Coronary artery (tissue), 2 donors: ENCODE data around the gene SLC4A9.
"Not testable (repeated sequence)": the region's sequence is repeated elsewhere in the genome, so short reads cannot be mapped to it uniquely, and the experiment has no call there.

Source experiments
- DNase-seq: peaks from one replicate; pipeline ENCODE4 v3.0.0-alpha.2; 2017; ENCODE audit warnings: low spot score
- H3K27ac ChIP-seq, 2 donors: fragments of 200-600 bp; sonication (generic); one replicate each; pipeline ENCODE4 v1.5.1; 2016 to 2019
- H3K4me3 ChIP-seq: fragments of 200-600 bp; sonication (generic); 2 replicates; pipeline ENCODE4 v1.5.1; 2016; ENCODE audit warnings: mild to moderate bottlenecking, moderate library complexity
- TF ChIP-seq, protein P1 (sequence below): fragments of 200-600 bp; sonication (generic); IDR thresholded peaks from one replicate; pipeline ENCODE4 v1.5.1; 2019; ENCODE audit warnings: antibody characterized with exemption

Gene SLC4A9

GRCh38 chr5:140342896-140343295 lies 17.1 kb upstream of the SLC4A9 start:
- H3K27ac ChIP-seq: peak overlapping the region; percentile 43 to 64
- TF ChIP-seq, protein P1, sequence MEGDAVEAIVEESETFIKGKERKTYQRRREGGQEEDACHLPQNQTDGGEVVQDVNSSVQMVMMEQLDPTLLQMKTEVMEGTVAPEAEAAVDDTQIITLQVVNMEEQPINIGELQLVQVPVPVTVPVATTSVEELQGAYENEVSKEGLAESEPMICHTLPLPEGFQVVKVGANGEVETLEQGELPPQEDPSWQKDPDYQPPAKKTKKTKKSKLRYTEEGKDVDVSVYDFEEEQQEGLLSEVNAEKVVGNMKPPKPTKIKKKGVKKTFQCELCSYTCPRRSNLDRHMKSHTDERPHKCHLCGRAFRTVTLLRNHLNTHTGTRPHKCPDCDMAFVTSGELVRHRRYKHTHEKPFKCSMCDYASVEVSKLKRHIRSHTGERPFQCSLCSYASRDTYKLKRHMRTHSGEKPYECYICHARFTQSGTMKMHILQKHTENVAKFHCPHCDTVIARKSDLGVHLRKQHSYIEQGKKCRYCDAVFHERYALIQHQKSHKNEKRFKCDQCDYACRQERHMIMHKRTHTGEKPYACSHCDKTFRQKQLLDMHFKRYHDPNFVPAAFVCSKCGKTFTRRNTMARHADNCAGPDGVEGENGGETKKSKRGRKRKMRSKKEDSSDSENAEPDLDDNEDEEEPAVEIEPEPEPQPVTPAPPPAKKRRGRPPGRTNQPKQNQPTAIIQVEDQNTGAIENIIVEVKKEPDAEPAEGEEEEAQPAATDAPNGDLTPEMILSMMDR: no peak
- no peak for DNase-seq
- H3K4me3 ChIP-seq: no peak overlapping the region

GRCh38 chr5:140343849-140344248 lies 16.1 kb upstream of the SLC4A9 start:
- H3K4me3 ChIP-seq, DNase-seq: not testable (repeated sequence)
- peak overlapping the region in 1 of 2 donors; percentile 64 for H3K27ac ChIP-seq

DNA sequence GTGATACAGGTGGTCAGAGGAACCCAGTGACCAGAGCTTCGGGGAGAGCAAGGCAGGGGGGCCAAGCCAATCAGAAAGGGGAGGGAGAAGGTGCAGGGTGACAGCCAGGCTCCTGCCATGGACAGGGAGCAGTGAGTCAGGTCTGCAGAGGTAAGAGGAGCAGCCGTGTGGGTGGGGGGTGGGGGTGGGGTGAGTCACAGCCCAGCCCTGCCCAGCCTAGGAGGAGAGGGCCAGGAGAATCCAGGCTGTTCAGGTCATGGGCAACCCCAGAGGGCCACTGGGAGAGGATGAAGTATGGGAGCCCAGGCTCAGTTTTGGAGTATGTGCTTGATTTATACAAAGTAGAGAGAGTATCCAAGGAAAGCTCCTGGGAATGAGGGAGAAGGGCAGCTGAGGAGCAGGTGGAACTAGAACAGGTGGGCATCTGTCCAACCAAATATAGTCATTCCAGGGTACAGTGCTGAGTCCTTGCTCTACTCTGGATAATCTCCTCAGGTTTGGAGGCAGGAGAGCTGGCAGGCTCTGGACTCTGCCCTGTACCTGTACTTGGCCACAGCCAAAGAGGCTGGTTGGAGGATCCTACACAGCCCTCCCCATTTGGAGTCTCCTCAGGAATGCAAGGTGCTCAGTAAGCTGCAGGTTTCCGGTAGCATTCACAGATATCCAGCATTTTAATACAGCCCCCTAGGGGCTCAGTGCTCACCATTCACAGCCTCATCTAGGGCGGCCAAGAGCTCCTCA lies 15.1 kb upstream of the SLC4A9 start:
- H3K4me3 ChIP-seq: peak overlapping the region; percentile 93
- TF ChIP-seq, protein P1: no peak
- H3K27ac ChIP-seq: peak overlapping the region; percentile 35 to 79
- no peak for DNase-seq

DNA sequence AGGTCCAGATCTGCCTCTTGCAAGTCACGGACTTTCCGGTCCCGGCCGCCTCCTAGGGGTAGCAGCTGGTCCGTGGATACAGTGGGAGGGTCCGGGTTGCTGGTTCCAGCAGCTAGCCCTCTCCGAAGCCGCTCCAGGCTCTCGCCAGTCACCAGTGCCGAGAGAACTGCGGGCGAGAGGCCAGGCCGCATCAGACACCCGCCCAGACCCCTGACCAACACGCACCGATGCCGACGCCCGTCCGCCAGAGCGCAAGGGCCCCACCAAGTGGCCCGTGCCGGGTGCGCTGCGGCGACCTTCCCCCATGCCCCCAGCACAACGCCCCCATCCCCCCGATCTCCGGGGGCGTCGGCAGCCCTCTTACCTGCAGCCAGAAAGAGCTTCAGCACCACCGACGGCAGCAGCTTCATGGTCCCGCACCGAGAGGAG lies 14.1 kb upstream of the SLC4A9 start:
- no peak for DNase-seq
- TF ChIP-seq, protein P1: no peak
- H3K27ac ChIP-seq: peak overlapping the region; percentile 79 to 91
- H3K4me3 ChIP-seq: peak overlapping the region; percentile 93

DNA sequence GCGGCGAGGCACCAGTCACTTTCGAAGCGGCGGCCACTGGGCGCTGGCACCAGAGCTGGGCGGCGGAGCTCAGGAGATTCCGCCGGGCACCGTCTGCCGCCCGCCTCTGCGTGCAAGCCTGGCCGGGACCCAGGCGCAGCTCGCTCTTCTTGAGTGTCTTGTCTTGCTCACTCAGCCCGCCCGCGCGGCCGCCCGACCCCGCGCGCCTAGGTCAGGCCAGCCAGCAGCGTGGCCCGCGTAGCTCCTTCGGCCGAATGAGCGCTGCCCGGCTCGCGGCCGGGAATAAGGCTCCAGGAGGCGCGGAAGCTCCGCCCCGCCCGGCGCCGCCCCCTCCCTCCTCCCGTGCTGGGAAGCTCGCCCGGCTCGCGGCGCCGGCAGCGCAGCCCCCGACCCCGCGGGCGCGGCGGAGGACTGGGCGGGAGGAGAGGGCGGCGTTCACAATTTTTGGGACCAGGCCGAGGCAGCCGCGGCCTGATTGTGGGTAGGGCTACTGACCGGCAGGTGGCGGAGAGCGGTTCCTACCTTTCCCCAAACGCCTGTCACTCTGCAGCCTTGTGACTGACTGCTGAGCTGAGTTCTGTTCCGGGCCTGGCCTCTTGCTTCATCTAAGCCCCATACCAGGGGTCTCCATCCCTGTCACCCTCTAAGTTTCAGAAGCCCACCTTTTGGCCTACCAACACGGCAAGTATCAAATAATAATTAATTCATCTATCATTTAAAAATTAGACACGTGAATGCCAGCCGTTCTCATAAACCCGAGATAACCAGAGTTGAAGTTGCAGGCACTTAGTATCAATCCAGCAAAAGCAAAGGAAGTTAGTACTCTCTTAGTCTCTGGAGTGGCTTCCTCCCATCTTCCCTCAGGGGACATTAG lies 13.4 kb upstream of the SLC4A9 start, which contains the start of gene HBEGF:
Gene HBEGF (minus strand): TSS at position 256 of the 874 bp plus-strand sequence. CDS start 275 bp downstream, outside the sequence.
- peak within 1 kb of the TSS; percentile 79 to 91 for H3K27ac ChIP-seq
- peak within 1 kb of the TSS; percentile 93 for H3K4me3 ChIP-seq
- TF ChIP-seq, protein P1: peak; percentile 30
- DNase-seq: peak; percentile 86

DNA sequence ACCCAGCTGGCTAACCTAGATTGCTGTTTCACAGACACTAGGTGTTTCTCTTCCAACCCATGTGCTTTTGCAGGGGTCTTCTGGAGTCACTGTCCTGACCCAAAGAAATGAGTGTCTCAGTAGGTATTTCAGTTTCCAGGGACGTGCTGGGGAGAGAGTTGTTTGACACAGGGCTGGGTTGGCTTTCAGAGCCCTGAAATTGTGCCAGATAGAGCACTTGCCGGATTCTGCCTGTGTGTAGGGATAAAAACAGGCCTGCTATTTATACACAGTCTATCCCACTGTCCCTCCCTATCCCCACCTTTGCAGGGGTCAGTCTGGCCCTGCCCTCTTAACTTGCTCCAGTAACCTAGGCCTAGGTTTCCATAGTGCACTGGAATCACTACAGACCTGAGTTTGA lies 12.6 kb upstream of the SLC4A9 start:
- no peak overlapping the region for H3K4me3 ChIP-seq
- DNase-seq: no peak
- TF ChIP-seq, protein P1: no peak
- H3K27ac ChIP-seq: peak overlapping the region; percentile 79 to 91

GRCh38 chr5:140348104-140348503 lies 11.9 kb upstream of the SLC4A9 start:
- no peak for DNase-seq
- TF ChIP-seq, protein P1: no peak
- Histone ChIP-seq H3K27ac (no peak overlapping the region), H3K4me3 (no peak overlapping the region)
